H1 (cell line): ENCODE measurements around the gene DYDC2. TPM values are rescaled to one million over a fixed set of nuclear protein-coding genes. Genes with fewer than 3 reads are reported as not detected.

Experiments used
- CTCF ChIA-PET: fragments of 300-600 bp; sonication (Branson Sonifier 250); formaldehyde crosslinking; loops from one replicate; lab custom pipeline; 2021; ENCODE audit not compliant: partially characterized antibody; lab: Charles Lee
- POLR2A ChIA-PET: fragments of 300-600 bp; sonication (Branson Sonifier 250); formaldehyde crosslinking; loops from one replicate; lab custom pipeline; 2021; ENCODE audit warnings: inconsistent platforms; ENCODE audit not compliant: partially characterized antibody; lab: Charles Lee
- DNase-seq, 2 experiments: peaks; one replicate each; pipeline versions ENCODE4 v3.0.0 to v3.0.0-alpha.2; 2010 to 2022; ENCODE audit warnings: low spot score in 2 of 2, low read depth in 1 of 2, mixed read lengths in 1 of 2
- FAIRE-seq: peaks from 2 replicates; lab custom pipeline; 2011; peaks lifted over from hg19 to GRCh38; lab: Jason Lieb, UNC
- H2AFZ ChIP-seq: 2 replicates; pipeline ENCODE4 v1.8.1; 2012; ENCODE audit warnings: low read length, inconsistent platforms
- H2AK5ac ChIP-seq: 2 replicates; pipeline ENCODE4 v1.6.1; 2013; ENCODE audit warnings: low read depth, low read length
- H2BK120ac ChIP-seq: replicated peaks from 2 replicates; pipeline ENCODE3; 2013; ENCODE audit warnings: low read depth, low read length, inconsistent platforms
- H2BK12ac ChIP-seq: 2 replicates; pipeline ENCODE4 v1.6.1; 2013; ENCODE audit warnings: low read depth, low read length
- H2BK15ac ChIP-seq: 2 replicates; pipeline ENCODE4 v1.6.1; 2013; ENCODE audit warnings: low read length
- H2BK20ac ChIP-seq: 2 replicates; pipeline ENCODE4 v1.6.1; 2013; ENCODE audit warnings: low read length
- H2BK5ac ChIP-seq: 2 replicates; pipeline ENCODE4 v1.6.1; 2013; ENCODE audit warnings: low read depth, low read length
- H3K14ac ChIP-seq: 2 replicates; pipeline ENCODE4 v1.6.1; 2013; ENCODE audit warnings: inconsistent platforms; ENCODE audit not compliant: insufficient read length
- H3K18ac ChIP-seq: 2 replicates; pipeline ENCODE4 v1.6.1; 2013; ENCODE audit warnings: low read length; ENCODE audit errors: extremely low read depth
- H3K23ac ChIP-seq: 2 replicates; pipeline ENCODE4 v1.6.1; 2013; ENCODE audit warnings: inconsistent platforms; ENCODE audit not compliant: insufficient read length
- H3K23me2 ChIP-seq: 2 replicates; pipeline ENCODE4 v1.6.1; 2013; ENCODE audit warnings: low read depth, low read length
- H3K27ac ChIP-seq: 2 replicates; pipeline ENCODE4 v1.6.1; 2011; ENCODE audit warnings: low read depth, low read length, inconsistent platforms
- H3K27me3 ChIP-seq, 4 experiments: replicated peaks in 1 of 4; 1 replicate in 1 of 4; 2 replicates in 3 of 4; pipeline versions ENCODE4 v1.6.1 to v1.8.1; 2011 to 2013; ENCODE audit warnings: low read length in 3 of 4, mild to moderate bottlenecking in 3 of 4, inconsistent platforms in 2 of 4, mixed read lengths in 2 of 4, moderate library complexity in 1 of 4; ENCODE audit not compliant: control insufficient read depth in 3 of 4, insufficient read depth in 3 of 4; ENCODE audit errors: extremely low read depth in 1 of 4
- H3K36me3 ChIP-seq, 4 experiments: 2 replicates each; pipeline versions ENCODE4 v1.6.1 to v1.8.1; 2011 to 2013; ENCODE audit warnings: mild to moderate bottlenecking in 4 of 4, low read length in 3 of 4, moderate library complexity in 2 of 4, control low read depth in 1 of 4, inconsistent platforms in 1 of 4; ENCODE audit not compliant: insufficient read depth in 4 of 4, control insufficient read depth in 2 of 4
- H3K4ac ChIP-seq: replicated peaks from 2 replicates; pipeline ENCODE3; 2013; ENCODE audit warnings: low read length, low read depth, mixed read lengths, inconsistent platforms; ENCODE audit not compliant: insufficient read length
- H3K4me1 ChIP-seq, 4 experiments: replicated peaks in 1 of 4; 1 replicate in 1 of 4; 2 replicates in 3 of 4; pipeline versions ENCODE4 v1.6.1 to v1.8.1; 2011 to 2013; ENCODE audit warnings: low read length in 3 of 4, inconsistent platforms in 2 of 4, mixed read lengths in 1 of 4; ENCODE audit not compliant: insufficient read depth in 4 of 4, control insufficient read depth in 3 of 4
- H3K4me2 ChIP-seq, 2 experiments: 2 replicates each; pipeline versions ENCODE4 v1.6.1 to v1.8.1; 2011 to 2013; ENCODE audit warnings: low read depth in 2 of 2, low read length in 2 of 2, control low read depth in 1 of 2, inconsistent platforms in 1 of 2, mild to moderate bottlenecking in 1 of 2; ENCODE audit not compliant: insufficient read depth in 1 of 2
- H3K4me3 ChIP-seq, 4 experiments: fragments of 200-600, 300-600 bp in 1 of 4; sonication (generic), shearing (Covaris generic), sonication (Bioruptor Twin) in 1 of 4; 2 replicates each; pipeline versions ENCODE4 v1.5.1 to v1.8.1; 2011 to 2016; ENCODE audit warnings: low read length in 4 of 4, low read depth in 3 of 4, control low read depth in 2 of 4, inconsistent platforms in 2 of 4, mild to moderate bottlenecking in 2 of 4, mixed read lengths in 1 of 4, moderate library complexity in 1 of 4; ENCODE audit not compliant: insufficient read depth in 2 of 4; ENCODE audit errors: extremely low read depth in 1 of 4
- H3K56ac ChIP-seq: replicated peaks from 2 replicates; pipeline ENCODE3; 2013; ENCODE audit warnings: low read depth, mild to moderate bottlenecking, mixed read lengths, low read length, inconsistent platforms; ENCODE audit not compliant: insufficient read length
- H3K79me1 ChIP-seq: 2 replicates; pipeline ENCODE4 v1.6.1; 2013; ENCODE audit warnings: low read depth, low read length, control low read depth
- H3K79me2 ChIP-seq, 2 experiments: 2 replicates each; pipeline versions ENCODE4 v1.6.1 to v1.8.1; 2012 to 2013; ENCODE audit warnings: low read length in 2 of 2, mild to moderate bottlenecking in 2 of 2, inconsistent platforms in 1 of 2; ENCODE audit not compliant: insufficient read depth in 2 of 2, control insufficient read depth in 1 of 2
- H3K9ac ChIP-seq, 4 experiments: replicated peaks in 1 of 4; 1 replicate in 1 of 4; 2 replicates in 3 of 4; pipeline versions ENCODE4 v1.6.1 to v1.8.1; 2011 to 2013; ENCODE audit warnings: low read depth in 3 of 4, low read length in 3 of 4, control low read depth in 2 of 4, mild to moderate bottlenecking in 2 of 4, moderate library complexity in 2 of 4, inconsistent platforms in 1 of 4; ENCODE audit errors: extremely low read depth in 1 of 4
- H3K9me3 ChIP-seq, 2 experiments: 2 replicates each; pipeline versions ENCODE4 v1.6.1 to v1.8.1; 2012 to 2013; ENCODE audit warnings: mild to moderate bottlenecking in 2 of 2, moderate library complexity in 2 of 2, control low read depth in 1 of 2, inconsistent platforms in 1 of 2, low read depth in 1 of 2, low read length in 1 of 2, mixed read lengths in 1 of 2; ENCODE audit not compliant: insufficient read depth in 2 of 2
- H4K20me1 ChIP-seq, 2 experiments: replicated peaks in 1 of 2; 2 replicates each; pipeline versions ENCODE3 to v1.8.1; 2011 to 2013; ENCODE audit warnings: inconsistent platforms in 2 of 2, low read length in 2 of 2, mild to moderate bottlenecking in 1 of 2; ENCODE audit not compliant: insufficient read depth in 2 of 2, control insufficient read depth in 1 of 2
- H4K5ac ChIP-seq: 2 replicates; pipeline ENCODE4 v1.6.1; 2013; ENCODE audit warnings: low read length, low read depth, mixed read lengths, inconsistent platforms; ENCODE audit not compliant: insufficient read length
- H4K8ac ChIP-seq: 2 replicates; pipeline ENCODE4 v1.8.0; 2013; ENCODE audit warnings: mild to moderate bottlenecking, moderate library complexity, low read length, inconsistent platforms; ENCODE audit not compliant: insufficient read depth; ENCODE audit errors: extremely low read depth
- H4K91ac ChIP-seq: replicated peaks from 2 replicates; pipeline ENCODE3; 2013; ENCODE audit warnings: low read length, mixed read lengths, inconsistent platforms; ENCODE audit not compliant: insufficient read length
- FOSL1 ChIP-seq: IDR thresholded peaks from 2 replicates; pipeline ENCODE4 v1.6.1; 2011; ENCODE audit warnings: mild to moderate bottlenecking, low read depth, low read length, moderate library complexity; ENCODE audit not compliant: insufficient read depth
- HDAC2 ChIP-seq, 2 experiments: fragments of 300-600 bp in 1 of 2; sonication (generic) in 1 of 2; IDR thresholded peaks; 2 replicates each; pipeline ENCODE4 v1.6.1; 2011 to 2012; ENCODE audit warnings: low read depth in 2 of 2, low read length in 2 of 2, mild to moderate bottlenecking in 2 of 2, moderate library complexity in 2 of 2, borderline replicate concordance in 1 of 2, inconsistent platforms in 1 of 2
- KDM1A ChIP-seq: fragments of 200-600, 300-600 bp; sonication (generic); IDR thresholded peaks from 2 replicates; pipeline ENCODE4 v1.7.1; 2016; ENCODE audit warnings: mild to moderate bottlenecking, low read length, borderline replicate concordance
- SIRT6 ChIP-seq: IDR thresholded peaks from one replicate; pipeline ENCODE4 v1.7.1; 2012; ENCODE audit warnings: low read length, inconsistent platforms
- SIX5 ChIP-seq: IDR thresholded peaks from 2 replicates; pipeline ENCODE4 v1.6.1; 2011; ENCODE audit warnings: mild to moderate bottlenecking, low read depth, low read length
- SP1 ChIP-seq: IDR thresholded peaks from 2 replicates; pipeline ENCODE4 v1.6.1; 2011; ENCODE audit warnings: low read depth, low read length
- SUZ12 ChIP-seq: fragments of 200-600 bp; sonication (generic); IDR thresholded peaks from 2 replicates; pipeline ENCODE4 v1.6.1; 2012; ENCODE audit warnings: mild to moderate bottlenecking, inconsistent platforms, low read length, moderate library complexity, mixed read lengths
- YY1 ChIP-seq: IDR thresholded peaks from 2 replicates; pipeline ENCODE4 v1.6.1; 2011; ENCODE audit warnings: low read depth, mild to moderate bottlenecking, low read length
- WGBS, 2 experiments: shearing (Covaris generic) in 1 of 2; methylation state at CpG; one replicate each; pipeline versions ENCODE4 v1.1.6 to v1.1.7; 2013 to 2015; ENCODE audit warnings: low lambda C conversion rate in 2 of 2, mixed read lengths in 2 of 2, inconsistent platforms in 1 of 2, low coverage in 1 of 2, missing lambda C conversion rate in 1 of 2; ENCODE audit not compliant: insufficient replicate concordance in 2 of 2, insufficient coverage in 1 of 2, insufficient read length in 1 of 2; ENCODE audit errors: extremely low coverage in 1 of 2, missing lambda C conversion rate in 1 of 2; 5-methylcytosine and 5-hydroxymethylcytosine counted together
- polyA plus RNA-seq, 7 experiments: library from polyadenylated mRNA; depleted of rRNA in 3 of 7; stranded (reverse) in 5 of 7; unstranded in 2 of 7; fragments of >200 nt in 5 of 7; fragments of 200-250 nt in 2 of 7; gene quantifications; 1 replicate in 5 of 7; 2 replicates in 1 of 7; 4 replicates in 1 of 7; pipeline versions ENCODE4 v1.2.1 to v1.2.3, GENCODE V29; 2011 to 2013; ENCODE audit warnings: missing spikeins in 2 of 7, mixed read lengths in 2 of 7
- total RNA-seq: library from RNA; stranded (reverse); fragmentation: NEBNext Ultra II Directional; extraction: Animal tissue kit (Norgen Biotek cat#: 25700); gene quantifications from 2 replicates; pipeline ENCODE4 v1.2.1, GENCODE V29; 2021
- TF ChIP-seq, protein P1 (sequence below): IDR thresholded peaks from 2 replicates; pipeline ENCODE4 v1.6.1; 2011; ENCODE audit warnings: low read length, improper control_type of control experiment

The DYDC2 gene
- total and polyA plus RNA-seq, 2 of the 8 experiments (the other 6 are each of a cell fraction or from before 2014, with no cell fraction given): 1.5 to 5.2 TPM

DNA sequence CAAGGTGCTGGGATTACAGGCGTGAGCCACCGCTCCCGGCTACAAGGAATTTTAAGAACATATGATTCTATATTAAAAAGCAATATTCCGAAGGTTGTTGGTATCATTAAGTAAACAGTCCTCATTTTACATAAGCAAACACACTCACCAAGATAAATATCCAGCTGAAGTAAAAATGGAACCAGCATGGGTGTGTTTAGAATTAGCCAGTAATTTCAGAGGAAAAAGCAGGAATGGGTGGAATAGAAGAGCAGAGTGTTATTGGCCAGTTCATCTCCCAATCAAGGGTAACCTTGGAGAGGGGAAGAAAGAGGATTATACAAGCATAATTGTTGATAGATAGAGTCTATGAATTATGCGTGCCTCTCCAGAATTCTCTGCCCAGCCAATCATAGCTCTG, 35.4 kb upstream of the DYDC2 start:
- CTCF ChIA-PET: interaction anchor here (1.3 kb wide), 1 partner anchor 60 kb away, joined by 3 read pairs; no protein-coding TSS in a partner anchor
- H3K79me1 ChIP-seq: no peaks in the 10 kb centered on the region
- no peaks in the 10 kb centered on the region for H4K20me1 ChIP-seq
- H2BK12ac ChIP-seq: no peak overlapping the region
- H3K56ac ChIP-seq: no peak overlapping the region
- H3K23ac ChIP-seq: no peak overlapping the region
- H3K23me2 ChIP-seq: no peaks in the 10 kb centered on the region
- H3K79me2 ChIP-seq: no peaks in the 10 kb centered on the region
- FAIRE-seq (no peak), DNase-seq (no peak)
- H3K18ac ChIP-seq: no peak overlapping the region
- no peak overlapping the region for H4K8ac ChIP-seq
- no peak overlapping the region for H3K4ac ChIP-seq
- POLR2A ChIA-PET: interaction anchor here (0.6 kb wide), 1 partner anchor 31 kb away, joined by 4 read pairs; no protein-coding TSS in a partner anchor
- no peaks in the 10 kb centered on the region for H3K9me3 ChIP-seq
- H2AFZ ChIP-seq: no peak overlapping the region
- H2BK5ac ChIP-seq: no peak overlapping the region
- no peaks in the 10 kb centered on the region for H3K4me1 ChIP-seq
- 94% methylated on average over 5 of the region's 5 CpGs; no CpG with 5 or more reads in 1 of the 2 experiments for WGBS, 2 experiments
- no peak overlapping the region for H3K4me3 ChIP-seq
- no peaks in the 10 kb centered on the region for H3K36me3 ChIP-seq
- no peak overlapping the region for H3K9ac ChIP-seq
- no peak overlapping the region for H2BK15ac ChIP-seq
- no peak overlapping the region for H3K14ac ChIP-seq
- no peak overlapping the region for H2BK20ac ChIP-seq
- H4K5ac ChIP-seq: no peak overlapping the region
- no peak overlapping the region for H3K27ac ChIP-seq
- TF ChIP-seq, protein P1, sequence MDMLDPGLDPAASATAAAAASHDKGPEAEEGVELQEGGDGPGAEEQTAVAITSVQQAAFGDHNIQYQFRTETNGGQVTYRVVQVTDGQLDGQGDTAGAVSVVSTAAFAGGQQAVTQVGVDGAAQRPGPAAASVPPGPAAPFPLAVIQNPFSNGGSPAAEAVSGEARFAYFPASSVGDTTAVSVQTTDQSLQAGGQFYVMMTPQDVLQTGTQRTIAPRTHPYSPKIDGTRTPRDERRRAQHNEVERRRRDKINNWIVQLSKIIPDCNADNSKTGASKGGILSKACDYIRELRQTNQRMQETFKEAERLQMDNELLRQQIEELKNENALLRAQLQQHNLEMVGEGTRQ: no peak
- TF ChIP-seq SUZ12: no peak
- no peak for TF ChIP-seq KDM1A
- no peak for TF ChIP-seq SIRT6
- TF ChIP-seq HDAC2 (IDR thresholded peaks at IDR 0.05; ENCODE audit: borderline replicate concordance in 1 of 2, low read depth in 2 of 2, low read length in 2 of 2): no peak
- TF ChIP-seq SP1: no peak
- no peak for TF ChIP-seq FOSL1
- TF ChIP-seq YY1: no peak
- TF ChIP-seq SIX5: no peak
- H2BK120ac ChIP-seq: no peak overlapping the region
- no peak overlapping the region for H2AK5ac ChIP-seq
- no peak overlapping the region for H4K91ac ChIP-seq
- H3K27me3 ChIP-seq: no peaks in the 10 kb centered on the region
- no peak overlapping the region for H3K4me2 ChIP-seq
